Neural crest cell (in vitro differentiated cells): ENCODE results near the gene NCK2. TPM values are rescaled to one million over a fixed set of nuclear protein-coding genes. Genes with fewer than 3 reads are reported as not detected.

Experiments used
- DNase-seq: peaks from one replicate; pipeline ENCODE4 v3.0.0; 2021; ENCODE audit warnings: low read depth, mixed read lengths, low spot score
- H3K27ac Mint-ChIP-seq: one replicate; pipeline ENCODE4 v1.8.0; 2021; ENCODE audit warnings: mild to moderate bottlenecking, mixed read lengths; ENCODE audit not compliant: unreplicated experiment
- H3K27me3 Mint-ChIP-seq: 2 replicates; pipeline ENCODE4 v1.8.0; 2021; ENCODE audit warnings: low read depth, mild to moderate bottlenecking, mixed read lengths
- H3K36me3 Mint-ChIP-seq: 2 replicates; pipeline ENCODE4 v1.8.0; 2021; ENCODE audit warnings: low read depth, mild to moderate bottlenecking, mixed read lengths
- H3K4me1 Mint-ChIP-seq: 2 replicates; pipeline ENCODE4 v1.8.0; 2021; ENCODE audit warnings: mixed read lengths
- H3K4me3 Mint-ChIP-seq: one replicate; pipeline ENCODE4 v1.8.0; 2021; ENCODE audit warnings: mild to moderate bottlenecking, mixed read lengths
- H3K9me3 Mint-ChIP-seq: 2 replicates; pipeline ENCODE4 v1.8.0; 2021; ENCODE audit warnings: mixed read lengths
- CTCF ChIP-seq: fragments of 200-600 bp; sonication (generic); conservative IDR thresholded peaks from 2 replicates; pipeline ENCODE4 v1.5.0; 2021; ENCODE audit warnings: antibody characterized with exemption, mild to moderate bottlenecking
- total RNA-seq: library from RNA; stranded (reverse); gene quantifications from 2 replicates; pipeline ENCODE4 v1.2.1, GENCODE V29; 2021

The NCK2 gene
- total RNA-seq, 1 donor from 2014 or later = 71.9 TPM

GRCh38 chr2:105903051-105903674 is 158.5 kb downstream of the NCK2 start:
- Mint-ChIP-seq H3K9me3 (peaks cover 24% of the 10 kb centered on the region), H3K4me1 (no peaks in the 10 kb centered on the region), H3K27ac (no peak overlapping the region), H3K4me3 (no peak overlapping the region), H3K27me3 (peaks cover 3% of the 10 kb centered on the region), H3K36me3 (peaks cover 41% of the 10 kb centered on the region)
- TF ChIP-seq CTCF = no peak
- DNase-seq = no peak

- H3K4me1 Mint-ChIP-seq = peaks cover 11% of the 10 kb centered on the region
- DNase-seq = no peak
- no peak overlapping the region for H3K27ac Mint-ChIP-seq
- peaks cover 11% of the 10 kb centered on the region for H3K9me3 Mint-ChIP-seq
- peaks cover 23% of the 10 kb centered on the region for H3K36me3 Mint-ChIP-seq
- H3K27me3 Mint-ChIP-seq = peaks cover 3% of the 10 kb centered on the region
- TF ChIP-seq CTCF = no peak
- H3K4me3 Mint-ChIP-seq = no peak overlapping the region
These were observed 160.2 kb downstream of the NCK2 start for GRCh38 chr2:105904938-105905337.

- H3K27ac Mint-ChIP-seq = peak overlapping the region; percentile 23
- peaks cover 16% of the 10 kb centered on the region for H3K4me1 Mint-ChIP-seq
- H3K9me3 Mint-ChIP-seq = peaks cover 5% of the 10 kb centered on the region
- peaks cover 8% of the 10 kb centered on the region for H3K36me3 Mint-ChIP-seq
- H3K4me3 Mint-ChIP-seq = no peak overlapping the region
- no peak for DNase-seq
- peaks cover 3% of the 10 kb centered on the region for H3K27me3 Mint-ChIP-seq
- TF ChIP-seq CTCF = no peak
These were observed 161.8 kb downstream of the NCK2 start for GRCh38 chr2:105906481-105906880.

- Mint-ChIP-seq H3K4me1 (peaks cover 16% of the 10 kb centered on the region), H3K27me3 (peaks cover 3% of the 10 kb centered on the region), H3K36me3 (peaks cover 7% of the 10 kb centered on the region), H3K9me3 (peaks cover 5% of the 10 kb centered on the region), H3K4me3 (no peak overlapping the region), H3K27ac (no peak overlapping the region)
- no peak for TF ChIP-seq CTCF
- no peak for DNase-seq
These were observed 162.5 kb downstream of the NCK2 start for GRCh38 chr2:105907184-105907583.

GRCh38 chr2:105909215-105909614 is 164.5 kb downstream of the NCK2 start:
- Mint-ChIP-seq H3K4me3 (no peak overlapping the region), H3K4me1 (peaks cover 16% of the 10 kb centered on the region), H3K27ac (no peak overlapping the region), H3K27me3 (peaks cover 3% of the 10 kb centered on the region), H3K9me3 (peaks cover 6% of the 10 kb centered on the region), H3K36me3 (peaks cover 1% of the 10 kb centered on the region)
- no peak for DNase-seq
- no peak for TF ChIP-seq CTCF
